OCI-LY7 (cell line): ENCODE measurements around the gene DOCK4. TPM values are rescaled to one million over a fixed set of nuclear protein-coding genes. Genes with fewer than 3 reads are reported as not detected.
A peak's percentile ranks its signal among the peaks of the same experiment; 100 is the strongest.

Experiments used
- BruUV-seq: library from RNA; stranded (reverse); fragments of 400-500 nt; replicated peaks from 2 replicates; lab custom pipeline; 2021; lab: Mats Ljungman, UMichigan
- CTCF ChIA-PET: fragments of 300-600 bp; sonication (Branson Sonifier 250); formaldehyde crosslinking; loops from one replicate; lab custom pipeline; 2022; ENCODE audit warnings: antibody characterized with exemption; ENCODE audit not compliant: unreplicated experiment; lab: Charles Lee
- POLR2A ChIA-PET: fragments of 300-600 bp; sonication (Branson Sonifier 250); formaldehyde crosslinking; loops from one replicate; lab custom pipeline; 2022; ENCODE audit warnings: antibody characterized with exemption; lab: Charles Lee
- DNase-seq: peaks from one replicate; pipeline ENCODE4 v3.0.0-alpha.2; 2015; ENCODE audit warnings: low spot score
- H2AFZ ChIP-seq: fragments of 200-600 bp; sonication (generic), shearing (Covaris generic); 2 replicates; pipeline ENCODE4 v1.6.1; 2014; ENCODE audit warnings: mild to moderate bottlenecking, antibody characterized with exemption, low read length, moderate library complexity
- H3K27ac ChIP-seq: fragments of 200-600 bp; sonication (generic); 2 replicates; pipeline ENCODE4 v1.5.1; 2014; ENCODE audit warnings: mixed run types, low read depth, mild to moderate bottlenecking, moderate library complexity, low read length, inconsistent platforms; ENCODE audit not compliant: poor library complexity, severe bottlenecking
- H3K36me3 ChIP-seq: fragments of 200-600 bp; sonication (generic); 2 replicates; pipeline ENCODE4 v1.6.1; 2014; ENCODE audit warnings: mild to moderate bottlenecking, antibody characterized with exemption, low read length, moderate library complexity, mixed read lengths; ENCODE audit not compliant: insufficient read depth
- H3K4me1 ChIP-seq: fragments of 200-600 bp; sonication (generic); 2 replicates; pipeline ENCODE4 v1.5.1; 2014; ENCODE audit warnings: mild to moderate bottlenecking, low read length; ENCODE audit not compliant: insufficient read depth, poor library complexity, severe bottlenecking
- H3K4me2 ChIP-seq: fragments of 200-600 bp; sonication (generic); 2 replicates; pipeline ENCODE4 v1.6.1; 2014; ENCODE audit warnings: mild to moderate bottlenecking, low read length
- H3K4me3 ChIP-seq: fragments of 200-600 bp; sonication (generic); 2 replicates; pipeline ENCODE4 v1.5.1; 2014; ENCODE audit warnings: mild to moderate bottlenecking, low read depth, low read length; ENCODE audit not compliant: poor library complexity, severe bottlenecking
- H3K79me2 ChIP-seq: fragments of 200-600 bp; sonication (generic); 2 replicates; pipeline ENCODE4 v1.6.1; 2016; ENCODE audit warnings: low read depth, mild to moderate bottlenecking, low read length, moderate library complexity, mixed read lengths; ENCODE audit not compliant: insufficient read depth
- H3K9me2 ChIP-seq: fragments of 200-600 bp; sonication (generic); 2 replicates; pipeline ENCODE4 v1.6.1; 2016; ENCODE audit warnings: mild to moderate bottlenecking, low read length, mixed read lengths; ENCODE audit not compliant: insufficient read depth
- H3K9me3 ChIP-seq: fragments of 200-600 bp; sonication (generic); 2 replicates; pipeline ENCODE4 v1.6.1; 2014; ENCODE audit warnings: mild to moderate bottlenecking, mixed run types, low read length, mixed read lengths
- H4K20me1 ChIP-seq: fragments of 200-600 bp; sonication (generic); 2 replicates; pipeline ENCODE4 v1.6.1; 2014; ENCODE audit warnings: mild to moderate bottlenecking, antibody characterized with exemption, low read length, moderate library complexity, mixed read lengths; ENCODE audit not compliant: insufficient read depth
- CTCF ChIP-seq: fragments of 200-600 bp; sonication (generic); conservative IDR thresholded peaks from 2 replicates; pipeline ENCODE4 v1.5.1; 2014; ENCODE audit warnings: mild to moderate bottlenecking, antibody characterized with exemption, low read length, moderate library complexity, mixed read lengths
- EZH2phosphoT487 ChIP-seq: fragments of 200-600 bp; sonication (generic); IDR thresholded peaks from 2 replicates; pipeline ENCODE4 v1.6.1; 2018; ENCODE audit warnings: low read depth, borderline replicate concordance, mild to moderate bottlenecking, mixed run types, antibody characterized with exemption, low read length, moderate library complexity, mixed read lengths
- intact Hi-C: fragments of 100-400 bp; cut with micrococcal nuclease; formaldehyde crosslinking; loops from one replicate; pipeline ENCODE4 v1.10.0; 2022; ENCODE audit not compliant: unreplicated experiment
- total RNA-seq, 2 experiments: library from RNA; depleted of rRNA in 1 of 2; stranded (reverse); fragments of >200 nt in 1 of 2; shearing (Covaris generic) in 1 of 2; gene quantifications; 2 replicates each; pipeline ENCODE4 v1.2.3, GENCODE V29; 2014 to 2022

Gene DOCK4
- total RNA-seq, 2 experiments from 2014 or later: 0.91 to 4.9 TPM

- Histone ChIP-seq H3K79me2 (peaks cover 5% of the 10 kb centered on the region; the same call in 1 of the 2 replicates), H2AFZ (no peak overlapping the region), H3K4me1 (no peaks in the 10 kb centered on the region), H3K4me2 (no peak overlapping the region), H3K36me3 (no peaks in the 10 kb centered on the region), H3K9me2 (no peaks in the 10 kb centered on the region), H4K20me1 (0 out of 2 replicates have a peak, but pooled peaks cover 3% of the 10 kb centered on the region), H3K27ac (no peak overlapping the region), H3K9me3 (no peaks in the 10 kb centered on the region), H3K4me3 (no peak overlapping the region)
- intact Hi-C loops: no loop called here
- ChIA-PET POLR2A (no interaction called here), CTCF (interaction anchor here (0.6 to 1.2 kb wide), 2 partner anchors 10 to 14 kb away, joined by 3 read pairs; partner anchors contain the start of gene ZNF277)
- DNase-seq: no peak
- TF ChIP-seq CTCF: no peak
- TF ChIP-seq EZH2phosphoT487: no peak
- BruUV-seq: no TSS peak
These were observed 14.8 kb upstream of the DOCK4 start for GRCh38 chr7:112220877-112221434.

GRCh38 chr7:112215787-112216186 is 9.6 kb upstream of the DOCK4 start:
- TF ChIP-seq EZH2phosphoT487: no peak
- no peak for TF ChIP-seq CTCF
- H3K27ac ChIP-seq: no peak overlapping the region

GRCh38 chr7:112214883-112215282 is 8.7 kb upstream of the DOCK4 start:
- H3K4me2 ChIP-seq: no peak overlapping the region
- TF ChIP-seq CTCF (0 out of 2 replicates have a peak, but pooled peaks have one; percentile 12), EZH2phosphoT487 (no peak)
- H3K27ac ChIP-seq: no peak overlapping the region
- H3K4me3 ChIP-seq: no peak overlapping the region
- no peak overlapping the region for H2AFZ ChIP-seq
- no TSS peak for BruUV-seq
- CTCF ChIA-PET: interaction anchor here (1.4 kb wide), 1 partner anchor 10 kb away, joined by 4 read pairs; no protein-coding TSS in a partner anchor
- H4K20me1 ChIP-seq: 0 out of 2 replicates have a peak, but pooled peaks cover 6% of the 10 kb centered on the region
- POLR2A ChIA-PET: interaction anchor here (0.8 to 1.8 kb wide), 3 partner anchors 10 to 14 kb away, joined by 3 to 6 read pairs (median 4); no protein-coding TSS in a partner anchor
- no peaks in the 10 kb centered on the region for H3K9me3 ChIP-seq
- no peaks in the 10 kb centered on the region for H3K9me2 ChIP-seq
- H3K4me1 ChIP-seq: no peaks in the 10 kb centered on the region
- DNase-seq: no peak
- peaks cover 8% of the 10 kb centered on the region; the same call in 1 of the 2 replicates for H3K79me2 ChIP-seq
- H3K36me3 ChIP-seq: no peaks in the 10 kb centered on the region
- intact Hi-C loops: no loop called here

More at GRCh38 chr7:112215787-112216186, 9.6 kb upstream of the DOCK4 start:
- BruUV-seq: no TSS peak
- Histone ChIP-seq H4K20me1 (0 out of 2 replicates have a peak, but pooled peaks cover 6% of the 10 kb centered on the region), H3K9me2 (no peaks in the 10 kb centered on the region), H3K4me1 (no peaks in the 10 kb centered on the region), H3K36me3 (no peaks in the 10 kb centered on the region), H3K79me2 (peaks cover 8% of the 10 kb centered on the region; the same call in 1 of the 2 replicates), H3K9me3 (no peaks in the 10 kb centered on the region), H3K4me3 (no peak overlapping the region), H2AFZ (no peak overlapping the region), H3K4me2 (no peak overlapping the region)
- intact Hi-C loops: no loop called here
- POLR2A ChIA-PET: interaction anchor here (0.7 to 1.3 kb wide), 3 partner anchors 9 to 15 kb away, joined by 3 to 4 read pairs (median 3); no protein-coding TSS in a partner anchor
- CTCF ChIA-PET: no interaction called here
- DNase-seq: no peak
